IPS-18a (cell line): Measurements from ENCODE around the gene CYP4A11.
"Not testable (repeated sequence)": the region's sequence is repeated elsewhere in the genome, so short reads cannot be mapped to it uniquely, and the experiment has no call there.

ENCODE experiments used
- H3K27ac ChIP-seq: one replicate; pipeline ENCODE4 v1.5.1; 2013; ENCODE audit warnings: low read length
- H3K27me3 ChIP-seq: one replicate; pipeline ENCODE4 v1.6.1; 2013; ENCODE audit warnings: mild to moderate bottlenecking, low read length; ENCODE audit not compliant: control insufficient read depth, insufficient read depth
- H3K36me3 ChIP-seq: one replicate; pipeline ENCODE4 v1.6.1; 2013; ENCODE audit warnings: low read depth, low read length; ENCODE audit not compliant: control insufficient read depth
- H3K4me1 ChIP-seq: one replicate; pipeline ENCODE4 v1.6.1; 2013; ENCODE audit warnings: low read depth, low read length; ENCODE audit not compliant: control insufficient read depth
- H3K4me3 ChIP-seq: one replicate; pipeline ENCODE4 v1.5.1; 2013; ENCODE audit warnings: low read length
- H3K9ac ChIP-seq: one replicate; pipeline ENCODE4 v1.6.1; 2013; ENCODE audit warnings: mild to moderate bottlenecking, low read length, moderate library complexity
- H3K9me3 ChIP-seq: one replicate; pipeline ENCODE4 v1.6.1; 2013; ENCODE audit warnings: low read depth, low read length; ENCODE audit not compliant: control insufficient read depth

CYP4A11 gene

GRCh38 chr1:46948629-46949416, 7.5 kb upstream of the CYP4A11 start:
- H3K36me3 ChIP-seq: no peaks in the 10 kb centered on the region
- no peaks in the 10 kb centered on the region for H3K9me3 ChIP-seq
- no peak overlapping the region for H3K27ac ChIP-seq
- H3K4me1 ChIP-seq: peaks cover 3% of the 10 kb centered on the region
- H3K4me3 ChIP-seq: no peak overlapping the region
- no peaks in the 10 kb centered on the region for H3K27me3 ChIP-seq
- H3K9ac ChIP-seq: no peak overlapping the region

- not testable (repeated sequence) for H3K9me3 ChIP-seq, H3K36me3 ChIP-seq, H3K4me1 ChIP-seq, H3K9ac ChIP-seq, H3K27ac ChIP-seq, H3K4me3 ChIP-seq, H3K27me3 ChIP-seq
Measured at GRCh38 chr1:46947706-46948105, 6.4 kb upstream of the CYP4A11 start.

GRCh38 chr1:46942086-46942485, 810 bp upstream of the CYP4A11 start:
- Histone ChIP-seq H3K27ac (no peak overlapping the region), H3K36me3 (no peaks in the 10 kb centered on the region), H3K4me1 (peaks cover 2% of the 10 kb centered on the region), H3K27me3 (no peaks in the 10 kb centered on the region), H3K4me3 (no peak overlapping the region), H3K9me3 (no peaks in the 10 kb centered on the region), H3K9ac (no peak overlapping the region)

- Histone ChIP-seq H3K4me1 (no peaks in the 10 kb centered on the region), H3K4me3 (no peak overlapping the region), H3K27ac (no peak overlapping the region), H3K27me3 (no peaks in the 10 kb centered on the region), H3K9ac (no peak overlapping the region), H3K36me3 (no peaks in the 10 kb centered on the region), H3K9me3 (no peaks in the 10 kb centered on the region)
Measured at GRCh38 chr1:46940307-46940706, 969 bp downstream of the CYP4A11 start.

- Histone ChIP-seq H3K9me3 (no peaks in the 10 kb centered on the region), H3K27me3 (no peaks in the 10 kb centered on the region), H3K4me1 (no peaks in the 10 kb centered on the region), H3K36me3 (no peaks in the 10 kb centered on the region), H3K9ac (no peak overlapping the region), H3K27ac (no peak overlapping the region), H3K4me3 (no peak overlapping the region)
Measured at GRCh38 chr1:46937270-46937669, 4.0 kb downstream of the CYP4A11 start.

GRCh38 chr1:46936788-46937187, 4.5 kb downstream of the CYP4A11 start:
- Histone ChIP-seq H3K4me3 (no peak overlapping the region), H3K27ac (no peak overlapping the region), H3K27me3 (no peaks in the 10 kb centered on the region), H3K9ac (no peak overlapping the region), H3K9me3 (no peaks in the 10 kb centered on the region), H3K4me1 (no peaks in the 10 kb centered on the region), H3K36me3 (no peaks in the 10 kb centered on the region)

GRCh38 chr1:46934852-46935251, 6.4 kb downstream of the CYP4A11 start:
- H3K4me1 ChIP-seq, H3K9me3 ChIP-seq, H3K9ac ChIP-seq, H3K36me3 ChIP-seq, H3K27ac ChIP-seq, H3K27me3 ChIP-seq, H3K4me3 ChIP-seq: not testable (repeated sequence)

GRCh38 chr1:46932020-46932419, 9.3 kb downstream of the CYP4A11 start:
- H3K27me3 ChIP-seq, H3K36me3 ChIP-seq, H3K27ac ChIP-seq, H3K9ac ChIP-seq, H3K9me3 ChIP-seq, H3K4me3 ChIP-seq, H3K4me1 ChIP-seq: not testable (repeated sequence)

GRCh38 chr1:46931151-46931550, 10.1 kb downstream of the CYP4A11 start:
- H3K9ac ChIP-seq: no peak overlapping the region
- no peak overlapping the region for H3K27ac ChIP-seq
- H3K4me3 ChIP-seq: no peak overlapping the region
- H3K36me3 ChIP-seq: no peaks in the 10 kb centered on the region
- H3K27me3 ChIP-seq: no peaks in the 10 kb centered on the region
- no peaks in the 10 kb centered on the region for H3K4me1 ChIP-seq
- H3K9me3 ChIP-seq: no peaks in the 10 kb centered on the region

- Histone ChIP-seq H3K36me3 (no peaks in the 10 kb centered on the region), H3K4me3 (no peak overlapping the region), H3K9me3 (no peaks in the 10 kb centered on the region), H3K9ac (no peak overlapping the region), H3K27ac (no peak overlapping the region), H3K27me3 (no peaks in the 10 kb centered on the region), H3K4me1 (no peaks in the 10 kb centered on the region)
Measured at GRCh38 chr1:46927249-46927835, 13.9 kb downstream of the CYP4A11 start.

GRCh38 chr1:46910790-46911189, 30.5 kb downstream of the CYP4A11 start:
- Histone ChIP-seq H3K9ac (no peak overlapping the region), H3K27ac (no peak overlapping the region), H3K4me1 (no peaks in the 10 kb centered on the region), H3K27me3 (no peaks in the 10 kb centered on the region), H3K36me3 (no peaks in the 10 kb centered on the region), H3K9me3 (no peaks in the 10 kb centered on the region), H3K4me3 (no peak overlapping the region)

- H3K4me3 ChIP-seq: no peak overlapping the region
- no peaks in the 10 kb centered on the region for H3K9me3 ChIP-seq
- H3K27ac ChIP-seq: no peak overlapping the region
- H3K27me3 ChIP-seq: no peaks in the 10 kb centered on the region
- H3K4me1 ChIP-seq: no peaks in the 10 kb centered on the region
- no peaks in the 10 kb centered on the region for H3K36me3 ChIP-seq
- no peak overlapping the region for H3K9ac ChIP-seq
Measured at GRCh38 chr1:46903481-46903880, 37.8 kb downstream of the CYP4A11 start.
